Measurements from ENCODE around the gene PLA2G7.
"Not testable (repeated sequence)": the region's sequence is repeated elsewhere in the genome, so short reads cannot be mapped to it uniquely, and the experiment has no call there.

PLA2G7 gene

GRCh38 chr6:46748940-46749503 is 13.8 kb upstream of the PLA2G7 start:
- DNase-seq (ENCODE audit: low read depth in 3 of 3) = no peak

- DNase-seq (ENCODE audit: low read depth in 3 of 3) = no peak
Measured at GRCh38 chr6:46746696-46747095, 11.5 kb upstream of the PLA2G7 start, which contains the start of gene ANKRD66. TSS of gene ANKRD66 (plus strand) at chr6:46746933. CDS start at chr6:46751949, 5,016 bp downstream.

GRCh38 chr6:46745973-46746372 is 10.8 kb upstream of the PLA2G7 start:
- no peak for DNase-seq (ENCODE audit: low read depth in 3 of 3)

- DNase-seq (ENCODE audit: low read depth in 3 of 3) = not testable (repeated sequence)
Measured at GRCh38 chr6:46744159-46744725, 9.1 kb upstream of the PLA2G7 start.

- no peak for DNase-seq (ENCODE audit: low read depth in 3 of 3)
Measured at GRCh38 chr6:46743425-46744158, 8.4 kb upstream of the PLA2G7 start.

GRCh38 chr6:46741910-46742309 is 6.7 kb upstream of the PLA2G7 start:
- DNase-seq (ENCODE audit: low read depth in 3 of 3) = no peak

GRCh38 chr6:46741482-46741881 is 6.3 kb upstream of the PLA2G7 start:
- no peak for DNase-seq (ENCODE audit: low read depth in 3 of 3)

- DNase-seq (ENCODE audit: low read depth in 3 of 3) = no peak
Measured at GRCh38 chr6:46736906-46737305, 1.7 kb upstream of the PLA2G7 start.

GRCh38 chr6:46735720-46736031 is 501 bp upstream of the PLA2G7 start:
- DNase-seq (ENCODE audit: low read depth in 3 of 3) = no peak

- no peak for DNase-seq (ENCODE audit: low read depth in 3 of 3)
Measured at GRCh38 chr6:46733341-46733801, 1.8 kb downstream of the PLA2G7 start.

GRCh38 chr6:46730921-46731461 is 4.2 kb downstream of the PLA2G7 start:
- no peak for DNase-seq (ENCODE audit: low read depth in 3 of 3)

- no peak for DNase-seq (ENCODE audit: low read depth in 3 of 3)
Measured at GRCh38 chr6:46729787-46730326, 5.3 kb downstream of the PLA2G7 start.

- DNase-seq (ENCODE audit: low read depth in 3 of 3) = no peak
Measured at GRCh38 chr6:46720401-46720800, 14.8 kb downstream of the PLA2G7 start.

- DNase-seq (ENCODE audit: low read depth in 3 of 3) = no peak
Measured at GRCh38 chr6:46719099-46719498, 16.1 kb downstream of the PLA2G7 start.

GRCh38 chr6:46715141-46715540 is 20.0 kb downstream of the PLA2G7 start:
- no peak for DNase-seq (ENCODE audit: low read depth in 3 of 3)

GRCh38 chr6:46711491-46711890 is 23.7 kb downstream of the PLA2G7 start:
- DNase-seq (ENCODE audit: low read depth in 3 of 3) = no peak

GRCh38 chr6:46706464-46706863 is 28.7 kb downstream of the PLA2G7 start:
- DNase-seq (ENCODE audit: low read depth in 3 of 3) = no peak

GRCh38 chr6:46704562-46704961 is 30.6 kb downstream of the PLA2G7 start:
- no peak for DNase-seq (ENCODE audit: low read depth in 3 of 3)

GRCh38 chr6:46699970-46700369 is 35.2 kb downstream of the PLA2G7 start:
- no peak for DNase-seq (ENCODE audit: low read depth in 3 of 3)

GRCh38 chr6:46690911-46691451 is 44.2 kb downstream of the PLA2G7 start:
- DNase-seq (ENCODE audit: low read depth in 3 of 3) = no peak

GRCh38 chr6:46690141-46690755 is 44.9 kb downstream of the PLA2G7 start:
- DNase-seq (ENCODE audit: low read depth in 3 of 3) = no peak

GRCh38 chr6:46689657-46690056 is 45.5 kb downstream of the PLA2G7 start:
- DNase-seq (ENCODE audit: low read depth in 3 of 3) = no peak

Measured in stimulated activated CD4-positive, alpha-beta T cell treated with anti-CD3 and anti-CD28 coated beads, TNF-alpha, amount 100 ng/mL, for 48 hours (primary cell).